Raji (cell line): ENCODE results near the gene AOC2.

Source experiments
- POLR2A ChIP-seq: IDR thresholded peaks from 2 replicates; pipeline ENCODE4 v1.6.1; 2011; ENCODE audit warnings: low read depth, low read length, control low read depth; ENCODE audit not compliant: insufficient read depth

The AOC2 gene

DNA sequence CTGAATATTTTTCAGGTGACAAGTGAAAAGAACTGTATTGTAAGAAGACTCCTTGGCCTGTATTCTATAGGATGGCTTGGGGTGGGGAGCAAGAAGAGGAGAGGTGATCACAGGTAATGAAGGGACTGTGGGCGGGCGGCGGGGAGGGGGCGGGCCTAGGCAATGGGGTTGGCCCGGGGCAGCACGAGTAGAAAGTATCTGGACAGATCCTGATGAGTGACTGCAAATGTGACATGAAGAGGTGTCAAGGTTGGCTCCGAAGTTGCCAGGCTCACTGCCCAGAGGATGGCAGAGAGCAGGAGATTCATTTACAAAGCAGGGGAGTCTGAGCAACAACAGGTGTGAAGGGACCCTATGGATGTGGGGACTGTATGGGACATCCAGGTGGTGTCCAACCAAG lies 45.4 kb downstream of the AOC2 start:
- no peak for TF ChIP-seq POLR2A

DNA sequence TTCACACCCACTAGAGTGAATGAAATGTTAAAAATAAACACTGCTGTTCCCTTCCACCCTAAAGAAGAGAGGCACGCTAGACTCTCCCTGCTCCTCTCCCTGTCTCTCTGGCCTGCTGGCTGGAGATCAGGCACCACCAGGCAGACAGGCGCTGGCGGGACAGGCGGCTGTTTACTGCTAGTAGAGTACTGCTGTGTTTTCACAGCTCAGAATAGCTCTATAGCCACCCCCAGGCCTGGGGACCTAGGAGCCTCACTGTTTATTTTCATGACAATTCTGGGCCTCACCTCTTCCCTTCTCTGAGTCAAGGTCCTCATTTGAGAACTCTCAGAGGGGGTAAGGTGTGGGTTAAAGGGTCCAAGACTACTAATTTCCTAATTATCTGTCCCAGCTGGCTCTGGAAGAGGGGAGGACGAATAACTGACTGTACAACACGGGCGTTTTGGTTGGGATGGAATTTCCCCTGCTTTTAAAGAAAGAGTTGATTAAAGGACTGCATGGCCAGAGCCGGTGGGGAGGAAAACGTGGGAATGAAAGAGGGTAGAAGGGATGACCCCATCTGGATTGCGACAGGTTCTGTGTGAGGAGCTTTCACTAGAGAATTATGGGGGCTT lies 47.3 kb downstream of the AOC2 start:
- no peak for TF ChIP-seq POLR2A

- TF ChIP-seq POLR2A = no peak
Observed at GRCh38 chr17:42893359-42893758, 49.0 kb downstream of the AOC2 start.

DNA sequence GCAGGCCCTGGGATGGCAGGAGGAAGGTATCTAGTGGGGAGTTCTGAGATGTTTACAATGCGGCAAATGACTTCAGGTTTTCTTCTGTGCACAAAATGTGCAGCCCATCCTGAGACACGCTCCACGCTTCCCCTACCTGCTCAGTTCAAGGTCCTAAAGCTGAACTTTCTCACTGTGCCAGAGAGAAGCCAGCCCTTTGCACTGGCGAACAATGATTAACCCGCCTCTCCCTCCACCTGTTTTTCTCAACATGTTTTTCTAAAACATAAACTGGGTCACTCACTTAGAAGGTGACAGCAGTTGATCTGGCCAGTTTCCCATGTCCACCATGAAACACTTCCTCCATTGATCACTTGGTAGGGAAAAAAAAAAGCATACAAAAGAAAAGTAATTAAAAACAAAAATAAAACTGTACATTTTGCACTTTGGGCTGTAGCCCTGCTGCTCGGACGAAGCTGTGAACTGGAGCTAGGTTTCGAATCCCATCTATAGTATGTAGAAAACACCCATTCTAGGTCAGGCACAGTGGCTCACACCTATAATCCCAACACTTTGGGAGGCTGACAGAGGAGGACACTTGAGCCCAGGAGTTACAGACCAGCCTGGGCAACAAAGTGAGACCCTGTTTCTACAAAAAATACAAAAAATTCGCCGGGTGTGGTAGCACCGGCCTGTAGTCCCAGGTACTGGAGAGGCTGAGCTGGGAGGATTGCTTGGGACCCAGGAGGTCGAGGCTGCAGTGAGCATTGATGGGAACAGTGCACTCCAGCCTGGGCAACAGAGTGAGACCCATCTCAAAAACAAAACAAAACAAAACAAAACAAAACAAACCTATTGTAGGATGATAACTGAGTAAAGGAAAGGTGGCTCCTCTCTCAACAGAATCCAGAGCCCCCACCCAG lies 50.2 kb downstream of the AOC2 start:
- TF ChIP-seq POLR2A = no peak

DNA sequence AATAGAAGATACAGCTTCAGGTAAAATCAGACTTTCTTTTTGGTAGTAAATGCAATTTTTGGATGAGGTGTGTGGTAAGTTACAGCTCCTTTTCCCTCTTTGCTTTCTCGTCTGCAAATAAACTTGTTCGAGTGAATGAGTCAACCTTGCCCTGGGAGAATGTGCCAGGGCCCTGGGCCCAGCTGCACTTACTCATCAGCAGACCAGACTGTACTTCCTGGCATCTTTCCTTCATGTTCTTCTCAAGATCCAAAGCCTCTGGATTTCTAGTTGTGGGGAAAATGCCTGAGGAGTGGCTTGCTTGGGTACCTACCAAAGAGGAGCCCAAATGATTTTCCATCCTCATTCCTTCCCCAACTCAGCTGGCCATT lies 50.8 kb downstream of the AOC2 start:
- TF ChIP-seq POLR2A = no peak

DNA sequence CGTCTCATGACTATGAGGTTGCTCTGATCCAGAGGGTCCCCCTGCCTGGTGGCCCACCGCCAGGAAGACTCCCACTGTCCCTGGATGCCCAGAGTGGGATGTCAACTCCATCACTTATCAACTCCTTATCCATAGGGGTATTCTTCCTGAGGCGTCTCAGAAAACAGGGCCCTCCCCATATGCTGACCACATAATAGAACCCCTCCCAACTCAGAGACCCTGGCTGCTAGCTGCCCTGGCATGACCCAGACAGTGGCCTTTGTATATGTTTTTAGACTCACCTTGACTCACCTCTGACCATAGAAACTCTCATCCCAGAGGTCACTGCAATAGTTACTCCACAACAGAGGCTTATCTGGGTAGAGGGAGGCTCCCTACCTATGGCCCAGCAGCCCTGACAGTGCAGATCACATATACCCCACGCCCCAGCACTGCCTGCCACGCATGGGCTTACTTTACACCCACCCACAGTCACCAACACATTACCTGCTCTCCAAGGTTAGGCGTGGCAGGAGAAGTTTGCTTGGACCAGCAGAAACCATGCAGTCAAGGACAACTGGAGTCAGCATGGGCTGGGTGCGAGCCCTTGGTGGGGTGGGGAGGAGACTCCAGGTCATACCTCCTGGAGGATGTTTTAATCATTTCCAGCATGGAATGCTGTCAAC lies 53.9 kb downstream of the AOC2 start:
- no peak for TF ChIP-seq POLR2A
